HG02678 (cell line): ENCODE measurements around the gene SYNPO.

ENCODE experiments used
- ATAC-seq: cut with Tn5 transposase; IDR thresholded peaks from one replicate; pipeline ENCODE4 v1.9.1; 2021; ENCODE audit warnings: mild to moderate bottlenecking, moderate library complexity; ENCODE audit not compliant: unreplicated experiment

SYNPO gene

DNA sequence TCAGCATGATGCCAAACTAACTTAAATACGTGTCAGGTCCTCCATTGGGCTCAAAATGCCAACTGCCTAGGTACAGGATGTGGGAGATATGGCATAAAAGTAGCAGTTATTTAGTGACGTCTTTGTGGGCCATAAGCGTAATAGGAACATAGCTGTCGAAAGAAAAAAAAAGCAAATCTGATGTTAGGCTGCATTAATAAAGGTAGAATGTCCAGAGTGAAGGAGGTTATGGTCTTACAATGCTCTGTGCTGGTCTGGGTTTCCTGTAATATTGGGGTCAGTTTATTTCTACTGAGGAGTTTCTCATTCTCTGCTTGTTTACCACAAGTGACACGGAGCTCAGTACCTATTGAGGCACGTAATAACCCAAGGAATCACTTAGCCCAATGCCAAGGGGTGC is 33.4 kb upstream of the SYNPO start:
- no peak for ATAC-seq

DNA sequence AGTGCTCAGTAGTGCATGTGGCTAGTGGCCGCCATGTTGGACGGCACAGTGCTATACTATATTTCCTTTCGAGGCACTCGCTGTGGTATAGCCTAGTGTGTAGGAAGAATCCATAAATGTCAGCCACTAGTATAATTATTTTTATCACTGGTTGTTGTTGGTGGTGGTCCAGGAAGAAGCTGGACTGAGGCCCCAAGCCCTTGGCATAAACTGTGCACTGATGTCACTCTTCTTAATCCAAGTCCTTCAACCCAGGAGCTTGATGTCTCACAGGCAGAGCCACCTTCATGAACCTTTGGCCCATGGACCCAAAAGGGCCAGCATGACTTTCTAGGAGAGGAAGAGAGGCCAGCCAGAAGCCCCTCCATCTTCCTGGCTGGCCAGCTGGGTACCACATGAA is 32.5 kb upstream of the SYNPO start:
- no peak for ATAC-seq

DNA sequence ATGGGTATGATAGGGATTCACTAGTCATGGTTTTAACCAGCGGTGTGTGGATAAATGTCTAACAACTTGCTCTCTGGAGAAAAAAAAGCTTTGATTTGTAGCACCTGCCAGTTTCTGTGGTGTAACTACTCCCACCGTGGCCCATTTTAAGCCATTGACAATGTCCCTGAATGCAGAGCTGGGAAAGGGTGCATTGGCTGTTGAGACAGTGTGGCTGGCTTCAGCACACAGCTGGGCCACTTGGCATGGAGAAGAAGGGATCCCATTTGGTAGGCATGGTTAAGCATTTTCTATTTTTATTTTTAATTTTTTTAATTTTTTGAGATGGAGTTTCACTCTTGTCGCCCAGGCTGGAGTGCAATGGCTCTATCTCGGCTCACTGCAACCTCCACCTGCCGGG is 31.5 kb upstream of the SYNPO start:
- ATAC-seq: no peak

- ATAC-seq: no peak
Measured at GRCh38 chr5:150609843-150610584, 30.4 kb upstream of the SYNPO start.

- ATAC-seq: no peak
Measured at GRCh38 chr5:150611026-150611425, 29.4 kb upstream of the SYNPO start.

DNA sequence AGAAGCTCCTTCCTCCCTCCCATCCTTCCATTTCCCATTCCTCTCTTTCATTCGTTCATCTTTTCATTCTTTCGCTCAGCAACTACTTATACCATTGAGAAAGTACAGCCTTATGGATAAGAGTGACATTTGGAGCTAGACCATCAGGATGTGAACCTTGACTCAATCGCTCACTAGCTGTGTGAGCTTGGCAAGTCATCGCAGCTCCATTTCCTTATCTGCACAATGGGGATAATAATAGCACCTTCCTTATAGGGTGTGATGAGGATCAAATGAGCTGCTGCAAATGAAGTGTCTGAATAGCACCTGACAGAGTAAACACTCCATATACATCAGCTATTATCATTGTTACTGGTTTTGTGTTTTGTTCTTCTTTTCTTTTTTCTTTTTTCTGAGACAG is 28.1 kb upstream of the SYNPO start:
- no peak for ATAC-seq

GRCh38 chr5:150612905-150613670 is 27.4 kb upstream of the SYNPO start:
- ATAC-seq: no peak

GRCh38 chr5:150613991-150614660 is 26.3 kb upstream of the SYNPO start:
- no peak for ATAC-seq

DNA sequence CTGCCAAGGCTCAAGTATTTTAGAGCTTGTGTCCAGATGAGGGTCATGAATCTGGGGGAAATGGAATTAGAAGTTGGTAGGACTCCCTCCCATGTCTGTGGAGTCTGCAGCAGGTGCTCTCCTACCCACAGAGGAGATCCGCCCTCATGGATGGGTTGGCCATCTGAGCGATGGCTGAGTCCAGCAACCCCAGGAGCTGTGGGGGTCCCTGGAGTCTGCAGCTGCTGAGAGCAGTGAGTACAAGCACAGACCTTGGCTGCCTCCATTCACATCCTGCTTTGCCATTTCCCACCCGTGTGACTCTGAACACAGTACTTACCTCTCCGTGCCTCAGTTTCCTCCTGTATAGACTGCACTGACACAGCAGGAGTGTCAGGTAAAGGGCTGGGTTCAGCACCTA is 25.8 kb upstream of the SYNPO start:
- no peak for ATAC-seq

DNA sequence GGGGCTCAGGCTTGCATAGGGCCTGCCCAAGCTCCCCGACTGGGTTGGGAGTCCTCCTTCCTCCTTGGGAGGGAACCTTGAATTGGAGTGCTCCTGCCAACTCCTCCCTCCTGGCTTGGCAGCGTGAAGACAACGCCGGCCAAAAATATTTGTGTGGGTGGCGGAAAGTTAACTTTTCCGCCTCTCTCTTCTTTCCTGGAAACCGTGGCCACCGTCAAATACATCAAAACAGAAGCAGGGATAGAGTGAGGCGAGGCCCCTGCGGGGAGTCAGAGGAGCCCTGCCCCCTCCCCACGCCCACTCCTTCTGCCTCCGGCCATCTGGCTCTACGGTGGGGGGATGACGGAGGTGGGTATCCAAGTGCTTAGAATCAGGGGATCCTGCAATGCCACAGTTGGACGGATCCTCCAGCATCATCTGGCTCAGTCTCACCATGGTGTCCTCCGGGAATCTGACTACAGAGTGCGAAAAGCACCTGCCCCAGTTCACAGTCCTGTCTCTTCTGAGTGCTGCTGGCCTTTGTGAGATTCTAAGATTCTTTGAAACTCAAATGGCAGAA is 25.2 kb upstream of the SYNPO start:
- no peak for ATAC-seq

GRCh38 chr5:150616024-150616470 is 24.4 kb upstream of the SYNPO start:
- no peak for ATAC-seq

DNA sequence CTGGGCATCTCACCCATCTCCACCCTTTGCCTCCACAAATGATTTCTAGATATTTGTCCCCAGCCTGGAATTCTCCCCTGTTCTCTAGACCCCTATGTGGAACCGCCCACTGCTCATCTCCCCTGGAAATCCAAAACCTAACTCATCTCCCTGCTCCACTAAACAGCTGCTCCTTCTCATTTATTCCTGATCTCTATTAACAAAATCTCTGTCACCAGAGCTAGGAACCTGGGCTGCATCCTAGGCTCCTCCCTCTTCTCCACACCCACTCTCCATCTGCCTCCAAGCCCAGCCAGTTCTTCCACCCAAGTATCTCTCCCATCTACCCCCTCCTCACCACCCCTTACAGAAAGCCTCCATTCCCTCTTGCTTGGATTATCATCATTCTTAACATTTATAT is 24.0 kb upstream of the SYNPO start:
- no peak for ATAC-seq

DNA sequence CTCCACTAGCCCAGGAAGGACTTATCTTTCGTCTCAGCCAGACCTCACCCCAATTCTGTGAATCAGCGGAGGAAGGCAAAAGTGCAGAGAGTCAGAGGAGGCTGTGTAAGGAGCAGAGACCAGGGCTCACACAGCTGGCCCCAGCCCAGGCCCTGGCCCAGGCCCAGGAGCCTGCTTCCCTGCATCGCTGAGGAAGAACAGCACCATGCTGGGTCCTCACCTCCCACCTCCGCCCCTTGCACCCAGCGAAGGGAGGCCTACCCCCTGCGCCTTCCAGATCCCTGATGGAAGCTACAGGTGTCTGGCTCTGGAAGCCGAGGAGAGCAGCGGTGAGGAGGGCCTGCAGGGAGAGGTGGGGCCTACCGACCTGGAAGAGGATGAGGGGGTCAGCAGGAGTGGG is 22.3 kb upstream of the SYNPO start:
- no peak for ATAC-seq

GRCh38 chr5:150618588-150619281 is 21.7 kb upstream of the SYNPO start:
- no peak for ATAC-seq

GRCh38 chr5:150619359-150620230 is 20.9 kb upstream of the SYNPO start:
- no peak for ATAC-seq

DNA sequence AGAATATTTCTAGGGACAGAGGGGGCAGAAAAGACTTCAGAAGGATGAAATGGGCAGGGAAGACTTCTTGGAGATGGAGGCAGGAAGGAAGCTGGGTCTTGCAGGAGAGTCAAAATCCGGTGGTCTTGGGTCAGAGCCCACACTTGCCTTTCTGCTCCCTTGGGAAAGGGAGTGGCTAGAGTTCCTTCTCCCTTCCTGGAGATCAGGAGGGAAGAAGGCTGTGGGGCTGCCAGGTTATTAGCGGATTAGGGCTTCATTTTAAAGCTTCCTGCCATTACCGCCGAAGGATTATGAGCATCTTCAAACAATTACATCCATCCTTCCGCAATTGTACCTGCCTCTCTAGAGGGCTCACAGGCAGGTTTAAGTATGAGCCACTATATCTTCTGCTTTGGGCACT is 19.2 kb upstream of the SYNPO start:
- no peak for ATAC-seq

DNA sequence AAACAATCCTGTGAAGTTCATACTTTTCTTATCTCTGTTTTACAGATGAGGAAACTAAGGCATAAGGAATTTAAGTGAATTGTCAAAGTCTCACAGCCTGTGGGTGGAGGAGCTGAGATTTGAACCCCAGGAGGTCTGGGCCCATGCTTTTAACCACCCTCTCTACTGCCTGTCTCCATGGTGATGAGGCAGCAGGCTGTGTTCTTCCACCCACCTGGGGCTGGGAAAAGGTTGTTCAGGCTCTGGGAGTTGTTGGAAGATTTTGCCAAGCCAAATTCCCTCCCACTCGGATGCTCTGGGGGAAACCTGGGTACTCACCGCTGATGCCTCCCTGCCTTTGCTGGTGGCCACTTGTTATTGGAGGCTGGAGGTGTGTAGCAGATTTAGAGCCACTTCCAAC is 18.3 kb upstream of the SYNPO start:
- ATAC-seq: no peak

DNA sequence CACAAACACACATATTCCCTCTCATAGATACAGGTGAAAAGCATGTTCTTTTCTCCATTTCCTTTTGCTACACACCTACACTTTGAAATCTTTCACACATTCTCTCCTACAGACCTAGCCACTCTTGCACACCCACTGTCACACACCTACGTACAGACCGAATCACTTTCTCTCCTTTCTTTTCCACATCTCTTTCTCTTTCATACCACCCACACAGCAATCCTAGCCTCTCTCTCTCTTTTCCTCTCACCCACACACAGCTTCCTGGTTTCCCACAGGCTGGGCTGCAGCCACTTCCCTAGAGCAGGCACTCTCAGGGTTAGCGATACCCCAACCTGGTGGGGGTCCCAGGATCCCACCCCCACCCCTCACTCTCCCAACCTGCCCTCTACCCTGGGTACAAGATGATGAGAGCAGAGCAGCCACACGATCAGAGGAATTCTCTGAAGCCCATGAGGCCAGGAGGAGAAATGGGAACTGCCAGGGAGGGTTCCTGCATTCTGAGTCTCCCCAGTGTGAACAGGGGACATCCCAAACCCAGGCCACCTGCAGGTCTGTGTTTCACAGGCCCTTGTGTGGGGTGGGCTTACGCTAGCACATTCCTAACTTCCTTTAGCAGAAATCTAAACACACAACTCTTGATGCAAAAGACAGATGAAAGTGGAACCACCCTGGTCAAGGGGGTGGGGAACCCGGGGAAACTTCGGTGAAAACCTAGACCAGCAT is 17.1 kb upstream of the SYNPO start:
- no peak for ATAC-seq

- no peak for ATAC-seq
Measured at GRCh38 chr5:150623878-150624216, 16.6 kb upstream of the SYNPO start.
